ENCODE measurements around the gene UQCRC1.
A peak's percentile ranks its signal among the peaks of the same experiment; 100 is the strongest.

UQCRC1 gene

DNA sequence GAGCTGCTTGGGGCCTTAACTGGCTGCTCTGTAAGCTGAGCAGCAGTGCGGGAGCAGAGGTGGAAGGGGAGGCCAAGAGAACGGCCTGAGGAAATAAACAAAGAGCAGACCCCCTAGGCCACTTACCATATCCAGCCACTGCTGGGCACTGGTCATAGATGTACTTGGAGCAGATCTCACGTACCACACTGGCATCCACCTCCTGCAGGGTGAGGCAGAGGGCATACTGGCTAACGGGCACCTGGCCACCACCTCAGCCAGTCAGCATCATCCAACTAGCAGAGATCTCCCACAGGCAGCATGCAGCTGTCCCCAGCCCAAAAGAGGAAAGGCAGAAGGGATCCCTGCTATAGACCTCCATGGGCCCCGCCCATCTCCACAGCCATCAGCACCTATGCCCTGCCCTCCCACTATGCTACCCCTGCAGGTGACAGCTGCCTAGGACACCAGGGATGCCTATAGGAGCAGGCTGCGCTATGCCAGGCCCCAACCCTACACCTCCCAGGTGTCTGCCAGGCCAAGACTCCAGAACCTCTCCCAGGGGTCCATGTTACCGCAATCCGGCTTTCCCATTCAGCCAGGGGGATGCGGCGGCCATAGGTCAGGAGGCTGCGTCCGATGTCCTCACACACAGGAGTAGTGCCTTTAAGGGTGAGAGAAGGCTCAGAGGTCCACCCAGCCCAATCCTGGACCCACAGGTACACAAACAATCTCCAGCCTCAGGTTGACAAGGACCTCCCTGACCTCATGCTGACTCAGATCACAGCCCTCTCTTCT, 9.7 kb downstream of the UQCRC1 start:
- H3K4me3 ChIP-seq (ENCODE audit: low read length), result no peak overlapping the region
- no peak for TF ChIP-seq CTCF (IDR thresholded peaks at IDR 0.05; ENCODE audit: insufficient read depth, low read depth, low read length, missing control alignments)
- no peak for DNase-seq (ENCODE audit: low read depth)

GRCh38 chr3:48599077-48599501, 10.4 kb downstream of the UQCRC1 start:
- no peak for TF ChIP-seq CTCF (IDR thresholded peaks at IDR 0.05; ENCODE audit: insufficient read depth, low read depth, low read length, missing control alignments)
- DNase-seq (ENCODE audit: low read depth), result peak; percentile 100

DNA sequence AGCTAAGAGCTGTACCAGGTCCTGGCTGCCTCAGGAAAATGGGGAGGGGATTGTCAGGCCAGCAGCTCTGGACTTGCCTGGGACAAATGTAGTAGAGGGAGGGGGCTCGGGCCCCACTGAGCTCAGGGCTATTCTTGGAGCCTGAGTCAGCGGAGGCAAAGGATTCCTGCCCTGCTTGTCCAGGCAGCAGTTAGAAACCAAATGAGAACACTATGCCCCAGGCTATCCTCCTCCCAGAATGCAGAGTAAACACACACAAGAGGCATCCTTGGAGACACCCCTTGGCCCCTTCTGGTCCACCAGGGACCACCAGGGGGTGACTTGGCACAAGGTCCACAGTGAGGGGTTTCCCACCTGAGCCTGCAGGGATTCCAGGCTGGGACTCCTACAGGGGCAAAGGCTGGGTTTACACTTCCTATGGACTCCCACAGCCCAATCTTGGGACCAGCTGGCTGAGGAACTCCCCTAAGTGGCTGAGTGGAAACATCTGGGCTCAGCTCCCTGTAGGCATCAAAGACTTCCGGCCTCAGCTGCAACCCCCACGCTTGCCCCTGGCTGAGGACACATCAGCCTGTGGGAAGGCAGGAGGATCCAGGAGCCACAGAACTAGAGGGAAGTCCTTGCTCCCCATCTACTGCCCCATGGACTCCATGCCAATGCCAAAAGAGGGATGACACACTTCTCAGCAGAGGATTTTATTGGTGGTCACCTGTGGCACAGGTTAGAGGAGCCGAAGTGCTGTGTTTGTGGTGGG, 10.9 kb downstream of the UQCRC1 start:
- no peak overlapping the region for H3K4me3 ChIP-seq (ENCODE audit: low read length)
- DNase-seq (ENCODE audit: low read depth), result peak; percentile 99
- no peak for TF ChIP-seq CTCF (IDR thresholded peaks at IDR 0.05; ENCODE audit: insufficient read depth, low read depth, low read length, missing control alignments)

More at GRCh38 chr3:48599077-48599501, 10.4 kb downstream of the UQCRC1 start:
- no peak overlapping the region for H3K4me3 ChIP-seq (ENCODE audit: low read length)

DNA sequence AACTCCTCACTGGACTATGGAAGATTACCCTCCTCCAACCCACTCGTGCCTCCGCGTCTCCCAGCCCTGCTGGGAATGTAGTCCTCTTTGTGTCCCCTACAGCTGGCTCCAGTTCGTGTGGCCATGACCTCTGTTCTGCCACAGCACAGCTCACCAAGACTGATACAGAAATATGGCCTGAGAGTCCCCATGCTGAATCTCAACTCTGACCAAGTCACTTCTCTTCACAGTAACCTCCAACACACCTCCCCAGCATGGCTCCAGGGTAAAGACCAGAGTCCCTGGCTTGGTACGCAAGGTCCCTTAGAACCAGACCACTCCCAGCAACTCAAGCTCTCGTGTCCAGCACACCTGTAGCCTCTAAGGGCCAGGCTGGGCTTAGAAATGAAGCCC, 12.0 kb downstream of the UQCRC1 start:
- H3K4me3 ChIP-seq (ENCODE audit: low read length), result no peak overlapping the region
- DNase-seq (ENCODE audit: low read depth), result no peak
- TF ChIP-seq CTCF (IDR thresholded peaks at IDR 0.05; ENCODE audit: insufficient read depth, low read depth, low read length, missing control alignments), result no peak

- H3K4me3 ChIP-seq (ENCODE audit: low read length), result no peak overlapping the region
- TF ChIP-seq CTCF (IDR thresholded peaks at IDR 0.05; ENCODE audit: insufficient read depth, low read depth, low read length, missing control alignments), result no peak
- no peak for DNase-seq (ENCODE audit: low read depth)
Observed at GRCh38 chr3:48596676-48597407, 12.6 kb downstream of the UQCRC1 start.

- no peak for TF ChIP-seq CTCF (IDR thresholded peaks at IDR 0.05; ENCODE audit: insufficient read depth, low read depth, low read length, missing control alignments)
Observed at GRCh38 chr3:48596157-48596556, 13.3 kb downstream of the UQCRC1 start.

More at GRCh38 chr3:48596157-48596556, 13.3 kb downstream of the UQCRC1 start:
- no peak overlapping the region for H3K4me3 ChIP-seq (ENCODE audit: low read length)
- DNase-seq (ENCODE audit: low read depth), result no peak

Data from epithelial cell of esophagus (primary cell).